GM19455 (cell line): ENCODE measurements around the gene L2HGDH.

Experiments
- ATAC-seq: cut with Tn5 transposase; IDR thresholded peaks from one replicate; pipeline ENCODE4 v1.9.1; 2021; ENCODE audit not compliant: unreplicated experiment

The L2HGDH gene

DNA sequence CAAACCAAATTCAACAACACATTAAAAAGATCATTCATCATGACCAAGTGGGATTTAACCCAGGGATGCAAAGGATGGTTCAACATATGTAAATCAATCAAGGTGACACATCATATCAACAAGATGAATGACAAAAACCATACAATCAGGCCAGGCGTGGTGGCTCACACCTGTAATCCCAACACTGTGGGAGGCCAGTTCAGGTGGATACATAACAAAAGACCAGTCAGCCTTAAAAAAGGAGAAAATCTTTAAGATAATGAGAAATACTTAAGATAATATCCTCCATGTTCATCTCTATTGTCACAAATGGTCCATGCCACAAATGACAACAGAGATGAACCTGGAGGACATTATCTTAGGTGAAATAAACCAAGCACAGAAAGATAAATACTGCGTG is 12.4 kb downstream of the L2HGDH start:
- ATAC-seq, result no peak

DNA sequence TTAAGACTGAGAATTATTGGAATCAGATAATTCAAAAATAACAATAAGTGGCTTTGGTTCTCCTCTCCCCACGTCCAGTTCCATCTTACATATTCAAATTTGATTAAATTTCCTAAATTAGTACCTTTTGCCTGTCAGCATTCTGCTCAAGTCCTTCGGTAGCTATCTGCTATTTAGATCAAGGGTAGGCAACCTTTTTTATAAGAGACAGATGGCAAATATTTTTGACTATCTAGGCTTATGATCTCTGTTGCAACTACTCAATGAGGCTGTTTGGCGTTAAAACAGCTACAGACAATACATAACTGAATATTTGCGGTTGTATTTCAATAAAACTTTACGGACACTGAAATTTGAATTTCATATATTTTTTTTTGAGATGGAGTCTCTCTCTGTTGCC is 21.7 kb downstream of the L2HGDH start:
- ATAC-seq, result no peak

DNA sequence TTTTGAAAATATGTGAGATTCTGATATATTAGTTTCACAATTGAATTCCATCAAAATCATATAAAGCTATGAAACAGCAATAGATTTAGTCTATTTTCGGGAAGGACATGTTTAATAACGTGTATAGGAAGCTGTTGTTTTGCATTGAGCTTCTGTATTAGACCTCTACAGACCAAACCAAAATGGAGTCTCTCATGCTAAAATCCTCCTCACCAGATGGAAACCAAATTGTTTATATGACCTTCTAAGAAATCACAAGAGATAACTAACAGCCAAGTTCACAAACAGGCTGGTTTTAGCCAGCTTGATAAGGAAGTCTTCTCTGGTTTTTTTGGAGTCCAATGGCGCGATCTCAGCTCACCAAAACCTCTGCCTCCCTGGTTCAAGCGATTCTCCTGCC is 23.9 kb downstream of the L2HGDH start:
- ATAC-seq, result no peak

DNA sequence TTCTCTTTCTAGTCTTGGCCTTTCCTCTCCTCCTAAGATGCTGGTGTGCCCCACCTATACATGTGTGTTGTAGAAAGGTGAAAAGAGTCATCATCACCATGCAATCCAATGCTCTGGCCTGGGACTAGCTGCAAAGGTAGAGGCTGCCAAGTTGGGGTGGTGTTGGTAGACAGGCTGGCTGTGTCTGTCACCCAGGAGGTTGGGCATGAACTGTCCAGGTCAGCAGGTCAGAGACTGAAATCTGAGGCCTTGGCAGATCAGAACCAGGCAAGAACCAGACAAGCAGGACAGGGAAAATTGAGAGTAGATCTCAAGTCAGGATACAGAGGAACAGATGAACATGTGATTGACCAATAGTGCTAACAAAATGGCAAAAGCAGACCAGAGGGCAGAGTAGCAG is 26.2 kb downstream of the L2HGDH start:
- ATAC-seq, result no peak

DNA sequence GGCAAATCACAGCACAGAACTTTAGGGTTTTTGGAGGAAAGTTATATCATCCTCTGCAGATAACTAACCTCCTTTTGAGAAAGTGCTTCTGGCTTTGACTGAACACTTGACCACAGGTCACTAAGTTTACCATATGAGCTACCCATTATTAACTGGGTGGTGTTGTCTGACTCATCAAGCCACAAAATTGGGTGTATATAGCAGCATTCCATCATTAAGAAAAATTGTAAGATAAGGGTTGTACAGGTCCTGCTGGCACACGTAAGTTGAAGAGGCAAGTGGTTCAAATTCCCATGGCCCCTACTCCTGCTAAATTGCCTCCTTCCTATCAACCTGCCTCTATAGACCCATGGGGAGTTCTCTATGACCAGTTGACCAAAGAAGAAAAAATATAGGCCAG is 39.5 kb downstream of the L2HGDH start:
- ATAC-seq, result no peak

GRCh38 chr14:50270932-50271331 is 41.1 kb downstream of the L2HGDH start:
- no peak for ATAC-seq

DNA sequence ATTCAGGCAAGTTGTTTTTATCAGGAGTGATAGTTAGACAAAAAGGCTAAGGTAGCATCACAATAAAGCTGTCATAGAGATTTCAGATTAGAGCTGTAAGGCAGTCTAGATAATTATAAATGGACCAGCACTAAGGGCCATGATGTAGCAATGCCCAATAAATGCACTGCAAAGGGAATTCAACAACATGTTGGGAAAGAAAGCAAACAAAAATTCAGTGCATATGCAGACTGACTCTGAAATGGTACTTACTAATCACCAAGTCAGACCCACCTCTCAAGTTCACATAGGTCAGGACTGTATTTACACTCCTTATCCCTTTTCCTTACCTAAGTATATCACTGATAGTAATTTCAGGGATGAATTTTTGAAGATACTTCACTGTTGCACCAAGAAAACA is 47.0 kb downstream of the L2HGDH start:
- ATAC-seq, result no peak

- ATAC-seq, result no peak
Observed at GRCh38 chr14:50263321-50263720, 48.7 kb downstream of the L2HGDH start.

- ATAC-seq, result no peak
Observed at GRCh38 chr14:50262865-50263264, 49.2 kb downstream of the L2HGDH start.

DNA sequence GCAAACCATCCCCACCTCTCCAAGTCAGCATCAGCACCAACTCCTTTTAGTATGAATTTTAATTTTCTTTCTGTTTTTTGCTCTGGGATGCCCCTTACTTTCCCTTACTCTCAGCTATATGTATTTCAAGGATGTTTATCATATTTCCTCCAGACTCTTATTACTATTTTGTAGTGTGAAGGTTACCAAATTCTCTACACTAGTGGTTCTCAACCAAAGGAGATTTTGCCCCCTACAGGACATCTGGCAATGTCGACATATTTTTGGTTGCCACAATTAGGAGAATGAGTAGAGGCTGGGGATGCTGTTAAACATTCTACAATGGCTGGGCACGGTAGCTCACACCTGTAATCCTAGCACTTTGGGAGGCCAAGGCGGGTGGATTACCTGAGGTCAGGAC is 51.5 kb downstream of the L2HGDH start:
- ATAC-seq, result no peak

GRCh38 chr14:50260072-50260471 is 52.0 kb downstream of the L2HGDH start:
- ATAC-seq, result no peak

- no peak for ATAC-seq
Observed at GRCh38 chr14:50257732-50258131, 54.3 kb downstream of the L2HGDH start.

DNA sequence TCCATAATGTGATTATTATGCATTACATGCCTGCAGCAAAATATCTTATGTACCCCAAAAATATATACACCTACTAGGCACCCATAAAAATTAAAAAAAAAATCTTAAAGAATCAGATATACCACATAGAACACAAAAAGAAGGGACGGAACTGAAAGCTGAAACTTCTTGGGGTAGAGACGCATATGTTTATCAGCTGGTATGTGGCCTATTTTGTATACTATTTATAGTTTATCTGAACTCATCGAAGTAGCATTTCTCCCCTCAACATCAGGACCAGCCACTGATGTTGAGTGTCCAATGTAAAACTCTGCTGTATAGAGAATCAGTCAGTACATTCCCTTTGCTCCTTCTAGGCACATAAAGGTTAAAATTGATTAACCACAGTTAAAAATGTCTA is 57.8 kb downstream of the L2HGDH start:
- ATAC-seq, result no peak

DNA sequence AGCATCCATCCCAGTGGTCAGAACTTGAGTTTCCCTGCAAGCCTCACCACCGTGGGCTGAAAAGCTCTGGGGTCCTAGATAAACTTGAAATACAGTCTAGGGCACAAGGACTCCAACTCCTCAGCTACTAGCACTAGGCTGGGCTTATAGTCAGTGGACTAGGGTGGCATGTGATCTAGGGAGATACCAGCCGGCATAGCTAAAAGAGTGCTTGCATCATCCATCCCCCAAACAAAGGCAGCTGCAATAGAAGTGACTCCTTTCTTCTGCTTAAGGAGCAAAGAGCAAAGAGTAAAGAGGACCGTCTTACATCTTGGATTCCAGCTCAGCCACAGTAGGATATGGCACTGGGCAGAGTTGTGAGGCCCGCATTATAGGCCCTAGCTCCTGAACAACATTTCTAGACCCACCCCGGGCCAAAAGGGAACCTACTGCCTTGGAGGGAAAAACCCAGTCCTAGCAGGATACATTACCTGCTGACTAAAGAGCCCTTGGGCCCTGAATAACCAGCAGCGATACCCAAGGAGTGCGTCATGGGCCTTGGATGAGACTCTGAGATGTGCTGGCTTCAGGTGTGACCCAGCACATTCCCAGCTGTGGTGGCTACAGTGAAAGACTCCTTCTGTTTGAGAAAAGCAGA is 62.8 kb downstream of the L2HGDH start:
- ATAC-seq, result no peak

DNA sequence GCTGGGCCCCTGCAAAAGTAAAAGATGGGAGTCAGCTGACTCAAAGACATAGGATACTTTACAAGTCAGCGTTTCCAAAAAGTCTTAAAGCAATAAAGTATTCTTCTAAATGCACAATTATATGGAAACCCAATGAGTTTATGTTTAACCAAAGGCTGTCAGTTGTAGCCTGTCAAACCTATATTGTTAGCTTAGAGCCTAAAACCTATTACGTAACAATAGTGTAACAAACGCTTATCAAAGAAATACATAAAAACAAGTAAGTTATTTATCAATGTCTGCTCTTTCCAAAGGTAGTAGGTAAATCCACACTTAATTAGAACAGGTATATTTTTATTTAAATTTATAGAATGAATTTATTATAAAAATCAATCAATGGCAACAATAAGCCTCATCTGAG is 64.8 kb downstream of the L2HGDH start:
- ATAC-seq, result no peak

- ATAC-seq, result no peak
Observed at GRCh38 chr14:50242566-50243310, 69.3 kb downstream of the L2HGDH start.

GRCh38 chr14:50242096-50242495 is 69.9 kb downstream of the L2HGDH start:
- no peak for ATAC-seq

- ATAC-seq, result no peak
Observed at GRCh38 chr14:50237427-50237826, 74.6 kb downstream of the L2HGDH start.

DNA sequence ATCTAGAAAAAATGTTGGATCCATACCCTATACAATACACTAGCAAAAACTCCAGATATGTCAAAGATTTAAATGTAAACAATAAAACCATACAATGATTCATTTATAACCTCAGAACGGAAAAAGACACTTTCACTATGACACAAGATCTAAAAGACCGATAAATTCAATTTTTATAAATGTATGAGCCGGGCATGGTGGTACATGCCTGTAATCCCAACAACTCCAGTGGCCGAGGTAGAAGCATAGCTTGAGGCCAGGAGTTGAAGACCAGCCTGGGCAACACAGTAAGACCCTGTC is 78.1 kb downstream of the L2HGDH start:
- ATAC-seq, result no peak

DNA sequence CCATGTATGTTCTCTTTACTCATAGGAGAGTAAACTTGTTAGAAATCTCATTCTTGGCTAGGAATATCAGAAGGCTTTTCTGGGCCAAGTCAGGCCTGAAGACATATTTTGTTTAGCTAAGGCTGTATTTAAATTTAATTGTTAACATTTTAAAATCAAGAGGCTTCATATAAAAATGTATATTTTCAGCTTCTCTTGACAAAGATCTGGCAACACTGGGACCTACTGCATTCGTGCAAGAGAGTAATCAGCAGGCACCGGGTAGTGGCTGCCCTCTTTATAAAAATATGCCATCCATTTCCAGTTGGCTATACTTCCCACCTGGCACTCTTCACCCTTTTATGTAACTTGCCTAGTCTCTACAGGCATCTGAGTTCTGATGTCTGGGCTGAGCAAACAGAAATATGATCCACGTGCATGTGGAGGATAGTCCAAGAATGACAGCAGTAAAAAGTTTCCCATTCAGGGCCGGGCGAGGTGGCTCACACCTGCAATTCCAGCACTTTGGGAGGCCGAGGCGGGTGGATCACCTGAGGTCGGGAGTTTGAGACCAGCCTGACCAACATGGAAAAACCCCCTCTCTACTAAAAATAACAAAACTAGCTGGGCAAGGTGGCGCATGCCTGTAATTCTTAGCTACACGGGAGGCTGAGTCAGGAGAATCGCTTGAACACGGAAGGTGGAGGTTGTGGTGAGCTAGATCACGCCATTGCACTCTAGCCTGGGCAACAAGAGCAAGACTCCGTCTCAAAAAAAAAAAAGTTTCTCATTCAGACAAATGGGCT is 78.7 kb downstream of the L2HGDH start:
- no peak for ATAC-seq

DNA sequence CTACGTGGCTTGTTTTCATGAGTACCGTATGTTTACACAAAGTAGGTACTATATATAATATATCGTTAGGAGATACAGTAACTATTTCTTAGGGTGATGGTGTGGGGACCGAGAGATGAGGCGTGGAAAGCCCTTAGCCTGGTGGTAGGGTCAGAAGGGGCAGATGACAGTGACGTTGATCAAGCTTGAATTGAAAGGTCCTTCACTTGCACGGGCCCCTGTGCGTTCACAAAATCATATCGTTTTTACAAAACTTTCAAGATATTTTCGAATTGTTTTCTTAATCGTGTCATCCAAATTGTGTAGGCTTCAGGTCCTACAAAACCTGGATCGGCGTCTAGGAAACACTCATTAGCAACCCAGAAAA is 79.8 kb downstream of the L2HGDH start:
- no peak for ATAC-seq

- peak; percentile 84 for ATAC-seq
Observed at GRCh38 chr14:50231475-50232275, 80.4 kb downstream of the L2HGDH start, which contains the start of gene SOS2. Gene SOS2, minus strand, starts transcription at chr14:50231578. Its CDS starts 295 bp downstream, at chr14:50231283.
